ENCODE measurements around the gene MITF.

The MITF gene

DNA sequence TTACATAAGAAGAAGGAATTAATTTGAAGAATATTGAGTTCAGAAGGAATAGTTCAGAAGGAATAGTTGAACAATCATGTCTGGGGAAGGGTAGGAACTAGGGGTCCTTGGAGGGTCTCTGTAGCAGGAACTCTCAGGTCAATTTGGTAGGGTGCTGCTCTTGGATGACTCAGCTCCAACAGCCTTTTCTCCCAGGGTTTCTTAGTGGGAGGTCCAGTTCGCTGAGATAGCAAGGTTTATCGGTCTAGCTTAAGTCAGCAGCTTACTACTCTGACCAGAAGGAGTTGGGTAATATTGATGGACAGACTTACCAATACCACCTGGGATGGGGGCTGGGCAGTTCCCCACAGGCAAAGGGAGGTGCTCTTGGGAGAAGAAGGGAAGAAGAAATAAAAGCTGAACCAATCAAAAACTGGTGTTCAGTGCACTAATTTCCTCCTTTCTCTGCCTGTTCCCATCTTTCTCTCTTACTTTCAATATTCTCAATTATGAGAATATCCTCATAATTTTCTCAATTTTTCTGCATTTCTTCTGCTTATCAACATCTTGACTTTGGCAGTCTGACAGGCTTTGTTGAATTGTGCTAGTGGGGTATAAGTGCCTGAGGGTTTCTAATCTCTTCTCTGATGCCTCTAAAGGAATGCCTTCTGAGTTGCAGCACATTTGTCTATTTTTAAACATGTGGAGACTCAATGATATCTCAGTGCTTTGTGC is 14.4 kb upstream of the MITF start:
- no peak overlapping the region for H3K27ac ChIP-seq
- no peak overlapping the region for H2AFZ ChIP-seq
- H3K4me2 ChIP-seq (ENCODE audit: low read length) = no peak overlapping the region
- no peaks in the 10 kb centered on the region for H3K9me3 ChIP-seq (ENCODE audit: control insufficient read depth, low read length)
- H3K36me3 ChIP-seq (ENCODE audit: control insufficient read depth, insufficient read depth, low read length) = no peaks in the 10 kb centered on the region
- H3K4me3 ChIP-seq (ENCODE audit: low read depth, low read length) = no peak overlapping the region
- peaks cover 5% of the 10 kb centered on the region for H3K4me1 ChIP-seq
- H3K79me2 ChIP-seq = no peaks in the 10 kb centered on the region
- no peak for TF ChIP-seq CTCF (IDR thresholded peaks at IDR 0.05)
- no peak overlapping the region for H3K9ac ChIP-seq
- H3K27me3 ChIP-seq (ENCODE audit: control insufficient read depth, insufficient read depth, low read length) = no peaks in the 10 kb centered on the region

GRCh38 chr3:69725994-69726571 is 13.2 kb upstream of the MITF start:
- no peak overlapping the region for H3K4me3 ChIP-seq (ENCODE audit: low read depth, low read length)
- TF ChIP-seq CTCF (IDR thresholded peaks at IDR 0.05) = no peak

GRCh38 chr3:69729147-69729919 is 9.9 kb upstream of the MITF start:
- no peak overlapping the region for H3K9ac ChIP-seq
- H3K36me3 ChIP-seq (ENCODE audit: control insufficient read depth, insufficient read depth, low read length) = no peaks in the 10 kb centered on the region
- H3K4me3 ChIP-seq (ENCODE audit: low read depth, low read length) = no peak overlapping the region
- H3K79me2 ChIP-seq = no peaks in the 10 kb centered on the region
- no peaks in the 10 kb centered on the region for H3K4me1 ChIP-seq
- no peak overlapping the region for H2AFZ ChIP-seq
- H3K9me3 ChIP-seq (ENCODE audit: control insufficient read depth, low read length) = no peaks in the 10 kb centered on the region
- no peaks in the 10 kb centered on the region for H3K27me3 ChIP-seq (ENCODE audit: control insufficient read depth, insufficient read depth, low read length)
- no peak overlapping the region for H3K27ac ChIP-seq
- no peak for TF ChIP-seq CTCF (IDR thresholded peaks at IDR 0.05)
- H3K4me2 ChIP-seq (ENCODE audit: low read length) = no peak overlapping the region

More at GRCh38 chr3:69725994-69726571, 13.2 kb upstream of the MITF start:
- Histone ChIP-seq H3K27me3 (ENCODE audit: control insufficient read depth, insufficient read depth, low read length) (no peaks in the 10 kb centered on the region), H3K9me3 (ENCODE audit: control insufficient read depth, low read length) (no peaks in the 10 kb centered on the region), H3K4me1 (peaks cover 5% of the 10 kb centered on the region), H3K79me2 (no peaks in the 10 kb centered on the region), H3K36me3 (ENCODE audit: control insufficient read depth, insufficient read depth, low read length) (no peaks in the 10 kb centered on the region), H3K4me2 (ENCODE audit: low read length) (no peak overlapping the region), H3K27ac (no peak overlapping the region), H3K9ac (no peak overlapping the region), H2AFZ (no peak overlapping the region)

DNA sequence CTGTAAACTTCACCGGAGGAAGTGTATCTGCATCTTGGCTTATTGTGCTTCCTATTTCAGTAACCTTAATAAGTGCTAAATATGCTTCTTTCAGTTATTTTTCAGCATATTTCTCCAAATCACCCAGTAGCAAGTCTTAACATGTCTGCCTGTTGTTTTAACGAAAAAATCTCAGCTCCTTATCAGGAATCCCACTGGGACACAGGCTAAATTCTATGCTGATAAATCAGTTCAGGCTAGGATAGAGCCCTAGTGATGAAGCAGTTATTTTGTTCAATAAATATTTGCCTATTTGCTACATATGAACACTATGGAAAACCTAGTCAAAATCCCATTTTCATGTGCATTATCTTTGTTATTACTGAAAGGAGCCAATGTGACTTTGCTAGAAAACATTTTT is 8.2 kb upstream of the MITF start:
- H3K4me2 ChIP-seq (ENCODE audit: low read length) = no peak overlapping the region
- no peak overlapping the region for H3K27ac ChIP-seq
- no peak for TF ChIP-seq CTCF (IDR thresholded peaks at IDR 0.05)
- no peaks in the 10 kb centered on the region for H3K4me1 ChIP-seq
- H3K9ac ChIP-seq = no peak overlapping the region
- H3K79me2 ChIP-seq = no peaks in the 10 kb centered on the region
- H3K36me3 ChIP-seq (ENCODE audit: control insufficient read depth, insufficient read depth, low read length) = no peaks in the 10 kb centered on the region
- no peaks in the 10 kb centered on the region for H3K9me3 ChIP-seq (ENCODE audit: control insufficient read depth, low read length)
- H2AFZ ChIP-seq = no peak overlapping the region
- no peaks in the 10 kb centered on the region for H3K27me3 ChIP-seq (ENCODE audit: control insufficient read depth, insufficient read depth, low read length)
- H3K4me3 ChIP-seq (ENCODE audit: low read depth, low read length) = no peak overlapping the region

Data from parathyroid adenoma (tissue), 2 donors.